ENCODE results near the gene NELFE. TPM values are rescaled to one million over a fixed set of nuclear protein-coding genes. Genes with fewer than 3 reads are reported as not detected.

Gene NELFE
- total RNA-seq (2022; extraction: Qiagen RNA extraction), result 76.0 to 93.4 TPM (median 77.7 TPM) in 5 replicates

GRCh38 chr6:31958741-31959739, at the start of gene NELFE, which contains the start of gene SKIC2:
Gene NELFE, minus strand, starts transcription at chr6:31958971. Its CDS starts 525 bp downstream, at chr6:31958446.
Gene SKIC2, plus strand, starts transcription at chr6:31959175. Its CDS starts 18 bp downstream, at chr6:31959193.

GRCh38 chr6:31981744-31982143, 23.0 kb upstream of the NELFE start, which contains the start of gene C4A:
Gene C4A, plus strand, starts transcription at chr6:31982057. Its CDS starts 51 bp downstream, at chr6:31982108.

GRCh38 chr6:31971993-31972708, 13.4 kb upstream of the NELFE start, which contains the start of gene DXO:
Gene DXO, minus strand, starts transcription at chr6:31972138. Its CDS starts 463 bp downstream, at chr6:31971675.

GRCh38 chr6:31945507-31946369, 13.0 kb downstream of the NELFE start, which contains the start of gene CFB:
Gene CFB, plus strand, starts transcription at chr6:31946095. Its CDS starts 127 bp downstream, at chr6:31946222.

GRCh38 chr6:31927242-31927862, 31.4 kb downstream of the NELFE start, which contains the start of gene C2:
Gene C2, plus strand, starts transcription at chr6:31927717. Its CDS starts 36 bp downstream, at chr6:31927753.

Other genes with a start within 250 kb of the NELFE start
- gene LY6G6D, start 243.6 kb downstream of the NELFE start, total RNA-seq (2022; extraction: Qiagen RNA extraction), result not detected in 5 replicates
- gene LY6G6C, start 237.2 kb downstream of the NELFE start, total RNA-seq (2022; extraction: Qiagen RNA extraction), result 0.21 to 0.24 TPM (median 0.23 TPM) in 3 of 5 replicates, not detected in the others
- not detected in 5 replicates for gene MPIG6B, start 235.6 kb downstream of the NELFE start, total RNA-seq (2022; extraction: Qiagen RNA extraction)
- 28.3 to 32.5 TPM (median 31.8 TPM) in 5 replicates for gene DDAH2, start 229.7 kb downstream of the NELFE start, total RNA-seq (2022; extraction: Qiagen RNA extraction)
- gene CLIC1, start 222.4 kb downstream of the NELFE start, total RNA-seq (2022; extraction: Qiagen RNA extraction), result 471 to 496 TPM (median 485 TPM) in 5 replicates
- 11.8 to 15.5 TPM (median 13.1 TPM) in 5 replicates for gene MSH5, start 219.0 kb downstream of the NELFE start, total RNA-seq (2022; extraction: Qiagen RNA extraction)
- gene SAPCD1, start 196.3 kb downstream of the NELFE start, total RNA-seq (2022; extraction: Qiagen RNA extraction), result 2.6 to 5.2 TPM (median 4.3 TPM) in 5 replicates
- 0.72 to 2.2 TPM (median 1.4 TPM) in 5 replicates for gene VWA7, start 181.6 kb downstream of the NELFE start, total RNA-seq (2022; extraction: Qiagen RNA extraction)
- gene VARS1, start 163.2 kb downstream of the NELFE start, total RNA-seq (2022; extraction: Qiagen RNA extraction), result 45.6 to 60.9 TPM (median 53.8 TPM) in 5 replicates
- 51.0 to 62.8 TPM (median 60.8 TPM) in 5 replicates for gene LSM2, start 152.0 kb downstream of the NELFE start, total RNA-seq (2022; extraction: Qiagen RNA extraction)
- gene HSPA1L, start 143.7 kb downstream of the NELFE start, total RNA-seq (2022; extraction: Qiagen RNA extraction), result 1.3 to 1.8 TPM (median 1.5 TPM) in 5 replicates
- gene HSPA1A, start 143.4 kb downstream of the NELFE start, total RNA-seq (2022; extraction: Qiagen RNA extraction), result 132 to 252 TPM (median 194 TPM) in 5 replicates
- gene HSPA1B, start 131.2 kb downstream of the NELFE start, total RNA-seq (2022; extraction: Qiagen RNA extraction), result 89.4 to 177 TPM (median 151 TPM) in 5 replicates
- gene NEU1, start 96.2 kb downstream of the NELFE start, total RNA-seq (2022; extraction: Qiagen RNA extraction), result 21.6 to 33.6 TPM (median 26.8 TPM) in 5 replicates
- gene SLC44A4, start 80.0 kb downstream of the NELFE start, total RNA-seq (2022; extraction: Qiagen RNA extraction), result 0.15 TPM in 1 of 5 replicates, not detected in the others
- gene EHMT2, start 61.3 kb downstream of the NELFE start, total RNA-seq (2022; extraction: Qiagen RNA extraction), result 19.9 to 30.0 TPM (median 29.0 TPM) in 5 replicates
- 2.4 to 4.1 TPM (median 3.7 TPM) in 5 replicates for gene ZBTB12, start 56.9 kb downstream of the NELFE start, total RNA-seq (2022; extraction: Qiagen RNA extraction)
- gene C2, start 31.3 kb downstream of the NELFE start, total RNA-seq (2022; extraction: Qiagen RNA extraction), result 0.26 to 0.46 TPM (median 0.31 TPM) in 5 replicates
- gene CFB, start 12.9 kb downstream of the NELFE start, total RNA-seq (2022; extraction: Qiagen RNA extraction), result 1.9 to 2.3 TPM (median 2.0 TPM) in 5 replicates
- 19.7 to 26.3 TPM (median 23.2 TPM) in 5 replicates for gene SKIC2, start 204 bp upstream of the NELFE start, total RNA-seq (2022; extraction: Qiagen RNA extraction)
- gene DXO, start 13.2 kb upstream of the NELFE start, total RNA-seq (2022; extraction: Qiagen RNA extraction), result 10.3 to 13.3 TPM (median 11.0 TPM) in 5 replicates
- 0.97 to 1.7 TPM (median 1.4 TPM) in 5 replicates for gene C4A, start 23.1 kb upstream of the NELFE start, total RNA-seq (2022; extraction: Qiagen RNA extraction)
- gene C4B, start 55.8 kb upstream of the NELFE start, total RNA-seq (2022; extraction: Qiagen RNA extraction), result 0.69 to 1.5 TPM (median 1.3 TPM) in 5 replicates
- gene CYP21A2, start 79.4 kb upstream of the NELFE start, total RNA-seq (2022; extraction: Qiagen RNA extraction), result not detected in 5 replicates
- gene TNXB, start 150.4 kb upstream of the NELFE start, total RNA-seq (2022; extraction: Qiagen RNA extraction), result 0.32 to 0.76 TPM (median 0.50 TPM) in 5 replicates
- 26.5 to 36.2 TPM (median 33.1 TPM) in 5 replicates for gene ATF6B, start 169.3 kb upstream of the NELFE start, total RNA-seq (2022; extraction: Qiagen RNA extraction)
- 6.1 to 9.0 TPM (median 7.2 TPM) in 5 replicates for gene FKBPL, start 171.3 kb upstream of the NELFE start, total RNA-seq (2022; extraction: Qiagen RNA extraction)
- 0.33 to 1.5 TPM (median 0.63 TPM) in 5 replicates for gene PRRT1, start 193.0 kb upstream of the NELFE start, total RNA-seq (2022; extraction: Qiagen RNA extraction)
- gene PPT2, start 195.2 kb upstream of the NELFE start, total RNA-seq (2022; extraction: Qiagen RNA extraction), result 7.4 to 9.2 TPM (median 7.7 TPM) in 5 replicates
- 0.82 to 2.3 TPM (median 1.5 TPM) in 5 replicates for gene EGFL8, start 205.6 kb upstream of the NELFE start, total RNA-seq (2022; extraction: Qiagen RNA extraction)
- 32.4 to 41.0 TPM (median 39.0 TPM) in 5 replicates for gene AGPAT1, start 217.1 kb upstream of the NELFE start, total RNA-seq (2022; extraction: Qiagen RNA extraction)
- gene RNF5, start 219.4 kb upstream of the NELFE start, total RNA-seq (2022; extraction: Qiagen RNA extraction), result 35.4 to 47.6 TPM (median 45.6 TPM) in 5 replicates
- gene AGER, start 225.3 kb upstream of the NELFE start, total RNA-seq (2022; extraction: Qiagen RNA extraction), result 1.2 to 2.0 TPM (median 1.3 TPM) in 5 replicates
- 13.4 to 18.6 TPM (median 16.0 TPM) in 5 replicates for gene PBX2, start 231.2 kb upstream of the NELFE start, total RNA-seq (2022; extraction: Qiagen RNA extraction)
- 0.29 to 0.50 TPM (median 0.33 TPM) in 5 replicates for gene GPSM3, start 233.7 kb upstream of the NELFE start, total RNA-seq (2022; extraction: Qiagen RNA extraction)